ENCODE data around the gene HOMER2.
"Not testable (repeated sequence)": the region's sequence is repeated elsewhere in the genome, so short reads cannot be mapped to it uniquely, and the experiment has no call there.

The HOMER2 gene

DNA sequence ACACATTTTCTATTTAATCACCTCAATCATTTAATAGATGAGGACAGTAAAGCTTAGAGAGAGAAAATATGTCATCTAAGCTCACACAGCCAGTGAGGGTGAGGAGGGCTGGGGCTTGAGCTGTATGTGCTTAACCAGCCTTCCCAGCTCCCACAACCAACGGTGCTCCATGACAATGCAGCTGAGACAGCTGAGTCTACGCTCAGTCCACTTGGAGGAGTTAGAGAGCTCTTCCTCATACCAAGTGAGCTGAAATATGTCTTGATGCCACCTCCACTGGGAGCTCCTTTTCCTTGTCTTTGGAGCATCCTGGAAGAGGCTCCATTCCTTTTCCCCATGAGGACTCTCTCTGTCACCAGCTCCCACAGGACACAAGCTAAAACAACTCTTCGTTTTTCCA lies 9.3 kb downstream of the HOMER2 start:
- H3K4me3 ChIP-seq (ENCODE audit: low read depth, low read length) = no peak overlapping the region
- H3K36me3 ChIP-seq (ENCODE audit: control insufficient read depth, insufficient read depth, low read length) = no peaks in the 10 kb centered on the region
- TF ChIP-seq, protein P1, sequence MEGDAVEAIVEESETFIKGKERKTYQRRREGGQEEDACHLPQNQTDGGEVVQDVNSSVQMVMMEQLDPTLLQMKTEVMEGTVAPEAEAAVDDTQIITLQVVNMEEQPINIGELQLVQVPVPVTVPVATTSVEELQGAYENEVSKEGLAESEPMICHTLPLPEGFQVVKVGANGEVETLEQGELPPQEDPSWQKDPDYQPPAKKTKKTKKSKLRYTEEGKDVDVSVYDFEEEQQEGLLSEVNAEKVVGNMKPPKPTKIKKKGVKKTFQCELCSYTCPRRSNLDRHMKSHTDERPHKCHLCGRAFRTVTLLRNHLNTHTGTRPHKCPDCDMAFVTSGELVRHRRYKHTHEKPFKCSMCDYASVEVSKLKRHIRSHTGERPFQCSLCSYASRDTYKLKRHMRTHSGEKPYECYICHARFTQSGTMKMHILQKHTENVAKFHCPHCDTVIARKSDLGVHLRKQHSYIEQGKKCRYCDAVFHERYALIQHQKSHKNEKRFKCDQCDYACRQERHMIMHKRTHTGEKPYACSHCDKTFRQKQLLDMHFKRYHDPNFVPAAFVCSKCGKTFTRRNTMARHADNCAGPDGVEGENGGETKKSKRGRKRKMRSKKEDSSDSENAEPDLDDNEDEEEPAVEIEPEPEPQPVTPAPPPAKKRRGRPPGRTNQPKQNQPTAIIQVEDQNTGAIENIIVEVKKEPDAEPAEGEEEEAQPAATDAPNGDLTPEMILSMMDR (IDR thresholded peaks at IDR 0.05) = no peak
- H3K9ac ChIP-seq = no peak overlapping the region
- H3K4me2 ChIP-seq (ENCODE audit: low read length) = no peak overlapping the region
- no peaks in the 10 kb centered on the region for H3K4me1 ChIP-seq
- H3K27ac ChIP-seq = no peak overlapping the region
- H2AFZ ChIP-seq = no peak overlapping the region
- no peaks in the 10 kb centered on the region for H3K27me3 ChIP-seq (ENCODE audit: control insufficient read depth, insufficient read depth, low read length)
- no peaks in the 10 kb centered on the region for H3K9me3 ChIP-seq (ENCODE audit: control insufficient read depth, low read length)
- peaks cover 5% of the 10 kb centered on the region for H3K79me2 ChIP-seq

DNA sequence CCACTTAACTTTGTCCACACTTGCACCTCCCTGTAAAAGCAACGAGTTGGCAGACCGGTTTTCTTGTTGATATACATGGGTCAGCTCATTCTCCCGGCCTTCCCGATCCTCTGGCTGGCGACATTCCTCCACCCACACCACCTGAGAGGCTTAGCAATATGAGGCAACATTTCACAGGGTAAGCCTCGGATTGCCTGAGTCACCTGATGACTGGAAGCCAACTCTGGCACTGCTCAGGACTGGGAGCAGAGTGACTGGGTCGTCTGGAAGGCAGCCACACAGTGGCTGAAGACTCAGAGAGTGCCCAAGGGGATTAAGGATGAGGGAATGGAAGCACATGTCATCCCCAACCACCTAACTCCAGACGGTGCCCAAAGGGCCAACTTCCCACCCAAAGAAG lies 9.8 kb downstream of the HOMER2 start:
- Histone ChIP-seq H3K36me3 (ENCODE audit: control insufficient read depth, insufficient read depth, low read length) (no peaks in the 10 kb centered on the region), H3K4me1 (no peaks in the 10 kb centered on the region), H2AFZ (no peak overlapping the region), H3K27me3 (ENCODE audit: control insufficient read depth, insufficient read depth, low read length) (no peaks in the 10 kb centered on the region), H3K79me2 (peaks cover 5% of the 10 kb centered on the region), H3K4me3 (ENCODE audit: low read depth, low read length) (no peak overlapping the region), H3K4me2 (ENCODE audit: low read length) (no peak overlapping the region), H3K9ac (no peak overlapping the region), H3K9me3 (ENCODE audit: control insufficient read depth, low read length) (no peaks in the 10 kb centered on the region), H3K27ac (no peak overlapping the region)
- TF ChIP-seq, protein P1 (IDR thresholded peaks at IDR 0.05) = no peak

DNA sequence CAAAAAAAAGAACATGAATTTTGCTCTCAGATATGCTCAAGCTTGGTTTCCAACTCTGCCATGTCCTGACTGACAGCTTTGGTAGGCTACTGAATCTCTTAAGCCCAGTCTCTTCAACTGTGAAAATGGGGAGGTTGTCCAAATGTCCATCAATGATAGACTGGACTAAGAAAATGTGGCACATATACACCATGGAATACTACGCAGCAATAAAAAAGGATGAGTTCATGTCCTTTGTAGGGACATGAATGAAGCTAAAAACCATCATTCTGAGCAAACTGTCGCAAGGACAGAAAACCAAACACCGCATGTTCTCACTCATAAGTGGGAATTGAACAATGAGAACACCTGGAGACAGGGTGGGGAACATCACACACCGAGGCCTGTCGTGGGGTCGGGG lies 12.8 kb downstream of the HOMER2 start:
- not testable (repeated sequence) for H3K9ac ChIP-seq; H3K27ac ChIP-seq; H2AFZ ChIP-seq; H3K4me3 ChIP-seq (ENCODE audit: low read depth, low read length); H3K27me3 ChIP-seq (ENCODE audit: control insufficient read depth, insufficient read depth, low read length); H3K4me1 ChIP-seq; H3K4me2 ChIP-seq (ENCODE audit: low read length); H3K79me2 ChIP-seq; H3K9me3 ChIP-seq (ENCODE audit: control insufficient read depth, low read length); H3K36me3 ChIP-seq (ENCODE audit: control insufficient read depth, insufficient read depth, low read length)

DNA sequence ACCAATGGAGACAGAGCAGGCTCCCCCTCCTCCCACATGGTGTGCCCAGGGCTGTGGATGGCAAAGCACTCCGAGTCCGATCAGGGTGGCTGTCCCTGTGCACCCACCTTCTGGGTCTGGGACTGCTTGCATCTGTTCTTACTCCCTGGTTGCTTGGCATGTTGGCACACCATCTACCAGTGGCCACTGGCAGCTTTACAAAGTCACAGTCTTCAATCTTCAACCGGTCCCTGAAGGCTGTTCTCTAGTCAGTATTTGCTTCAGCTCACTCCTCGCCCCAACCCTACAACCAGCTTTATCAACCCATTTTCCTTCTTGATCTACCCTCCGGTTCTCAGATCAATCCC lies 14.8 kb downstream of the HOMER2 start:
- Histone ChIP-seq H3K4me3 (ENCODE audit: low read depth, low read length) (no peak overlapping the region), H3K27me3 (ENCODE audit: control insufficient read depth, insufficient read depth, low read length) (no peaks in the 10 kb centered on the region), H3K9me3 (ENCODE audit: control insufficient read depth, low read length) (no peaks in the 10 kb centered on the region), H3K36me3 (ENCODE audit: control insufficient read depth, insufficient read depth, low read length) (no peaks in the 10 kb centered on the region), H3K79me2 (peaks cover 5% of the 10 kb centered on the region), H3K4me1 (no peaks in the 10 kb centered on the region), H3K4me2 (ENCODE audit: low read length) (no peak overlapping the region), H3K9ac (no peak overlapping the region), H2AFZ (no peak overlapping the region), H3K27ac (no peak overlapping the region)
- TF ChIP-seq, protein P1 (IDR thresholded peaks at IDR 0.05) = no peak

DNA sequence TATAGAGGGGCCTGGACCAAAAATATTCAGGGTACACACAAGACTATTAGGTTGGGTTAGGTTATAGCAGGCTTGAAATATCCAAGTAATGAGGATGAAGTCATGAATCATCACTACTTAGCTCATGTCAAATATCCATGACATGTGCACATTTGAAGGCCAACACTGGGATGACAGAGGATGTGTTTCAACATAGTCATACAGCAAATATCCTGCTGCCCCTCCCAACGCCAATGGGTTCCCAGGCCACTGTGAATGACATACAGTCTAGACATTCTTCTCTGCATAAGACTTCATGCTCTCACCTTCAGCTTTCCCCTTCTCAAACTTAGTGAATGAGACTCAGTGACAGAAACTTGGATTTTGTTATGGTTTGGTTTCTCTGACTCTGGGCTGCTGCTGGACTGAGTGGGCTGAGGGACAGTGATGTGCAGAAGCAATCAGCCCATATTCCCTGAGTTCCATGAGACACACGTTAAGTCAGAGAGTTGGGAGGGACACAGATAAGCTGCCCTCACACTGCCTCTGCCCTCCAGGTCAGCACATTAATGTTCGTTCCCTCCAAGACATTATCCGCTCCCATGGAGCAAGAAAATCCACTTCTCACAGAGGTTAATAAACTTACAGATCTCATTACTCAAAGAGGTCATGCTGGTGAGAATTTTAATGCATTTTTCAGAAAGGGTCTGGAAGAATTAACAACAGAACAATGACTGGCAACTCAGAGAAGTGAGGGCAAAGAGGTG lies 15.4 kb downstream of the HOMER2 start:
- TF ChIP-seq, protein P1 (IDR thresholded peaks at IDR 0.05) = no peak
- Histone ChIP-seq H3K9me3 (ENCODE audit: control insufficient read depth, low read length) (no peaks in the 10 kb centered on the region), H3K4me2 (ENCODE audit: low read length) (no peak overlapping the region), H3K9ac (no peak overlapping the region), H2AFZ (no peak overlapping the region), H3K27me3 (ENCODE audit: control insufficient read depth, insufficient read depth, low read length) (no peaks in the 10 kb centered on the region), H3K4me3 (ENCODE audit: low read depth, low read length) (no peak overlapping the region), H3K36me3 (ENCODE audit: control insufficient read depth, insufficient read depth, low read length) (no peaks in the 10 kb centered on the region), H3K27ac (no peak overlapping the region), H3K4me1 (no peaks in the 10 kb centered on the region), H3K79me2 (peaks cover 4% of the 10 kb centered on the region)
